ENCODE results near the gene PRMT1. TPM values are rescaled to one million over a fixed set of nuclear protein-coding genes. Genes with fewer than 3 reads are reported as not detected.

The PRMT1 gene
- total and polyA plus RNA-seq, 12 donors: 80.4 to 262 (median 160) TPM

- Histone ChIP-seq H3K36me3 (replicated peaks in 1 of 2) (peaks cover 0 to 48% of the 10 kb centered on the region in 2 donors), H3K27me3 (no peaks in the 10 kb centered on the region), H3K9me3 (replicated peaks in 1 of 3) (no peaks in the 10 kb centered on the region), H3K4me1 (replicated peaks in 1 of 2) (peaks cover 10 to 33% of the 10 kb centered on the region in 2 donors), H3K27ac (no peak overlapping the region), H3K4me3 (no peak overlapping the region)
- WGBS, 4 donors: 89 to 94% (median 92%) methylated on average over 5 to 27 of the region's 27 CpGs; no CpG with 5 or more reads in 1 of the 4 donors
- intact Hi-C loops (cut with DNase I): no loop called here
- DNase-seq: peak in 1 of 7 donors; percentile 37
- TF ChIP-seq POLR2A (IDR thresholded peaks at IDR 0.05): no peak
- TF ChIP-seq CTCF (IDR thresholded peaks at IDR 0.05): no peak
Observed at GRCh38 chr19:49686503-49687088, 9.5 kb downstream of the PRMT1 start.

GRCh38 chr19:49687150-49687549 is 10.1 kb downstream of the PRMT1 start:
- Histone ChIP-seq H3K4me3 (no peak overlapping the region), H3K27me3 (no peaks in the 10 kb centered on the region), H3K9me3 (replicated peaks in 1 of 3) (no peaks in the 10 kb centered on the region), H3K27ac (peak overlapping the region in 1 of 5 donors; percentile 47), H3K4me1 (replicated peaks in 1 of 2) (peaks cover 5 to 29% of the 10 kb centered on the region in 2 donors), H3K36me3 (replicated peaks in 1 of 2) (peaks cover 0 to 43% of the 10 kb centered on the region in 2 donors)
- intact Hi-C loops (cut with DNase I): no loop called here
- WGBS, 4 donors: 64 to 90% (median 78%) methylated on average over 7 to 12 of the region's 12 CpGs
- DNase-seq: no peak
- TF ChIP-seq CTCF (IDR thresholded peaks at IDR 0.05) (no peak), POLR2A (IDR thresholded peaks at IDR 0.05) (no peak)

GRCh38 chr19:49687566-49688316 is 10.7 kb downstream of the PRMT1 start:
- H3K4me1 ChIP-seq (replicated peaks in 1 of 2): peaks cover 3 to 25% of the 10 kb centered on the region in 2 donors
- H3K9me3 ChIP-seq (replicated peaks in 1 of 3): no peaks in the 10 kb centered on the region
- 69 to 84% (median 76%) methylated on average over 18 to 26 of the region's 26 CpGs for WGBS, 4 donors
- peaks cover 0 to 37% of the 10 kb centered on the region in 2 donors for H3K36me3 ChIP-seq (replicated peaks in 1 of 2)
- peak overlapping the region in 1 of 5 donors; percentile 47 for H3K27ac ChIP-seq
- no peaks in the 10 kb centered on the region for H3K27me3 ChIP-seq
- DNase-seq: peak in 3 of 7 donors; percentile 27 to 62 (median 40)
- intact Hi-C loops (cut with DNase I): no loop called here
- no peak overlapping the region for H3K4me3 ChIP-seq
- no peak for TF ChIP-seq POLR2A (IDR thresholded peaks at IDR 0.05)
- no peak for TF ChIP-seq CTCF (IDR thresholded peaks at IDR 0.05)

GRCh38 chr19:49688531-49689132 is 11.6 kb downstream of the PRMT1 start:
- no peak for DNase-seq
- no peak overlapping the region for H3K4me3 ChIP-seq
- peaks cover 3 to 25% of the 10 kb centered on the region in 2 donors for H3K4me1 ChIP-seq (replicated peaks in 1 of 2)

More at GRCh38 chr19:49688531-49689132, 11.6 kb downstream of the PRMT1 start:
- Histone ChIP-seq H3K27ac (peak overlapping the region in 1 of 5 donors; percentile 3), H3K36me3 (replicated peaks in 1 of 2) (peaks cover 0 to 29% of the 10 kb centered on the region in 2 donors), H3K9me3 (replicated peaks in 1 of 3) (no peaks in the 10 kb centered on the region), H3K27me3 (no peaks in the 10 kb centered on the region)
- TF ChIP-seq CTCF (IDR thresholded peaks at IDR 0.05): no peak
- no peak for TF ChIP-seq POLR2A (IDR thresholded peaks at IDR 0.05)
- intact Hi-C loops (cut with DNase I): no loop called here
- WGBS, 4 donors: 74 to 76% (median 76%) methylated on average over 10 to 12 of the region's 12 CpGs
